A673 (cell line): ENCODE data around the gene AKAP17A. TPM values are rescaled to one million over a fixed set of nuclear protein-coding genes. Genes with fewer than 3 reads are reported as not detected.
A peak's percentile ranks its signal among the peaks of the same experiment; 100 is the strongest.

Experiments used
- BruUV-seq: library from RNA; stranded (reverse); fragments of 400-500 nt; replicated peaks from 2 replicates; lab custom pipeline; 2021; lab: Mats Ljungman, UMichigan
- CTCF ChIA-PET: fragments of 300-600 bp; sonication (Branson Sonifier 250); formaldehyde crosslinking; loops from one replicate; lab custom pipeline; 2022; ENCODE audit warnings: antibody characterized with exemption; lab: Charles Lee
- POLR2A ChIA-PET: fragments of 300-600 bp; sonication (Branson Sonifier 250); formaldehyde crosslinking; loops from one replicate; lab custom pipeline; 2022; ENCODE audit warnings: antibody characterized with exemption; ENCODE audit not compliant: low non-redundant PET; lab: Charles Lee
- DNase-seq: peaks from one replicate; pipeline ENCODE4 v3.0.0-alpha.2; 2015; ENCODE audit warnings: low spot score
- H3K27ac ChIP-seq: fragments of 200-600 bp; sonication (generic); 2 replicates; pipeline ENCODE4 v1.5.1; 2016; ENCODE audit warnings: mixed run types, low read depth, mild to moderate bottlenecking, mixed read lengths, antibody characterized with exemption, low read length; ENCODE audit not compliant: poor library complexity, severe bottlenecking
- H3K27me3 ChIP-seq: fragments of 200-600 bp; sonication (generic); replicated peaks from 2 replicates; pipeline ENCODE4 v1.6.1; 2017; ENCODE audit warnings: mixed run types, low read depth, mild to moderate bottlenecking, mixed read lengths, antibody characterized with exemption, low read length; ENCODE audit not compliant: insufficient read depth, poor library complexity
- H3K36me3 ChIP-seq: fragments of 200-600 bp; sonication (generic); 2 replicates; pipeline ENCODE4 v1.6.1; 2016; ENCODE audit warnings: mixed run types, mild to moderate bottlenecking, mixed read lengths, antibody characterized with exemption, low read length; ENCODE audit not compliant: insufficient read depth, poor library complexity, severe bottlenecking
- H3K4me1 ChIP-seq: fragments of 200-600 bp; sonication (generic); 2 replicates; pipeline ENCODE4 v1.6.1; 2017; ENCODE audit warnings: mixed run types, mild to moderate bottlenecking, mixed read lengths, antibody characterized with exemption, low read length; ENCODE audit not compliant: insufficient read depth, poor library complexity, severe bottlenecking
- H3K4me3 ChIP-seq: fragments of 200-600 bp; sonication (generic); 2 replicates; pipeline ENCODE4 v1.5.1; 2016; ENCODE audit warnings: low read depth, mixed run types, mild to moderate bottlenecking, mixed read lengths, low read length; ENCODE audit not compliant: poor library complexity, severe bottlenecking
- H3K9me3 ChIP-seq: fragments of 200-600 bp; sonication (generic); 2 replicates; pipeline ENCODE4 v1.6.1; 2016; ENCODE audit warnings: mixed run types, low read depth, mild to moderate bottlenecking, mixed read lengths, antibody characterized with exemption, low read length; ENCODE audit not compliant: poor library complexity, severe bottlenecking
- EZH2 ChIP-seq: fragments of 200-600 bp; sonication (generic); IDR thresholded peaks from 2 replicates; pipeline ENCODE4 v1.6.1; 2017; ENCODE audit warnings: borderline replicate concordance, low read depth, mild to moderate bottlenecking, mixed read lengths, antibody characterized with exemption, low read length; ENCODE audit not compliant: poor library complexity, severe bottlenecking
- intact Hi-C: fragments of 100-400 bp; cut with micrococcal nuclease; formaldehyde crosslinking; loops from one replicate; pipeline ENCODE4 v1.10.0; 2022; ENCODE audit not compliant: unreplicated experiment
- total RNA-seq: library from RNA; stranded (reverse); gene quantifications from 2 replicates; pipeline ENCODE4 v1.2.3, GENCODE V29; 2021
- TF ChIP-seq, protein P1 (sequence below): fragments of 300-800, 200-600 bp; sonication (generic); conservative IDR thresholded peaks from 2 replicates; pipeline ENCODE4 v1.5.1; 2017; ENCODE audit warnings: low read depth, mild to moderate bottlenecking, antibody characterized with exemption, low read length, moderate library complexity, mixed read lengths

Gene AKAP17A
- total RNA-seq, 1 experiment from 2014 or later = 39.7 TPM

DNA sequence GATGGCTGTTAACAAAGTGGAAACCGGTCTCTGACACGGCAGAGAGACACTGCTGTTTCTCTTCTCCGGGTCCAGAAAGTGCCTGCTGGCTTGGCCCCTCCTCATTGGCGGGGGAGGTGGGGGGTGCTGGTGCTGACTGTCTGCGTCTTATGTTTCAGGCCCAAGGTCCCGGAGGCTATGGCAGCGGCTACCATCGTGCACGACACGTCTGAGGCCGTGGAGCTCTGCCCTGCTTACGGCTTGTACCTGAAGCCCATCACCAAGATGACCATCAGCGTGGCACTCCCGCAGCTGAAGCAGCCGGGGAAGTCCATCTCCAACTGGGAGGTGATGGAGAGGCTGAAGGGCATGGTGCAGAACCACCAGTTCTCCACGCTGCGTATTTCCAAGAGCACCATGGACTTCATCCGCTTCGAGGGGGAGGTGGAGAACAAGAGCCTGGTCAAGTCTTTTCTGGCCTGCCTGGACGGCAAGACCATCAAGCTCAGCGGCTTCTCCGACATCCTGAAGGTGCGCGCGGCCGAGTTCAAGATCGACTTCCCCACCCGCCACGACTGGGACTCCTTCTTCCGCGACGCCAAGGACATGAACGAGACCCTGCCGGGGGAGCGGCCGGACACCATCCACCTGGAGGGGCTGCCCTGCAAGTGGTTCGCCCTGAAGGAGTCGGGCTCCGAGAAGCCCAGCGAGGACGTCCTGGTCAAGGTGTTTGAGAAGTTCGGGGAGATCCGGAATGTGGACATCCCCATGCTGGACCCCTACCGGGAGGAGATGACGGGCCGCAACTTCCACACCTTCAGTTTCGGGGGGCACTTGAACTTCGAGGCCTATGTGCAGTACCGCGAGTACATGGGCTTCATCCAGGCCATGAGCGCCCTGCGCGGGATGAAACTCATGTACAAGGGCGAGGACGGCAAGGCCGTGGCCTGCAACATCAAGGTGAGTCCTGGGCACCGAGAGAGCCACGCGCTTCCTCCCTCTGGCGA lies 2.2 kb downstream of the AKAP17A start:
- intact Hi-C loops = no loop called here
- POLR2A ChIA-PET = no interaction called here
- Histone ChIP-seq H3K4me3 (peak overlapping the region; percentile 97), H3K27me3 (no peaks in the 10 kb centered on the region), H3K36me3 (peaks cover 48% of the 10 kb centered on the region), H3K27ac (peak overlapping the region; percentile 92), H3K9me3 (no peaks in the 10 kb centered on the region), H3K4me1 (no peaks in the 10 kb centered on the region)
- TF ChIP-seq, protein P1, sequence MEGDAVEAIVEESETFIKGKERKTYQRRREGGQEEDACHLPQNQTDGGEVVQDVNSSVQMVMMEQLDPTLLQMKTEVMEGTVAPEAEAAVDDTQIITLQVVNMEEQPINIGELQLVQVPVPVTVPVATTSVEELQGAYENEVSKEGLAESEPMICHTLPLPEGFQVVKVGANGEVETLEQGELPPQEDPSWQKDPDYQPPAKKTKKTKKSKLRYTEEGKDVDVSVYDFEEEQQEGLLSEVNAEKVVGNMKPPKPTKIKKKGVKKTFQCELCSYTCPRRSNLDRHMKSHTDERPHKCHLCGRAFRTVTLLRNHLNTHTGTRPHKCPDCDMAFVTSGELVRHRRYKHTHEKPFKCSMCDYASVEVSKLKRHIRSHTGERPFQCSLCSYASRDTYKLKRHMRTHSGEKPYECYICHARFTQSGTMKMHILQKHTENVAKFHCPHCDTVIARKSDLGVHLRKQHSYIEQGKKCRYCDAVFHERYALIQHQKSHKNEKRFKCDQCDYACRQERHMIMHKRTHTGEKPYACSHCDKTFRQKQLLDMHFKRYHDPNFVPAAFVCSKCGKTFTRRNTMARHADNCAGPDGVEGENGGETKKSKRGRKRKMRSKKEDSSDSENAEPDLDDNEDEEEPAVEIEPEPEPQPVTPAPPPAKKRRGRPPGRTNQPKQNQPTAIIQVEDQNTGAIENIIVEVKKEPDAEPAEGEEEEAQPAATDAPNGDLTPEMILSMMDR = no peak
- TF ChIP-seq EZH2 = no peak
- CTCF ChIA-PET = no interaction called here
- TSS peak; percentile 17 for BruUV-seq
- no peak for DNase-seq

DNA sequence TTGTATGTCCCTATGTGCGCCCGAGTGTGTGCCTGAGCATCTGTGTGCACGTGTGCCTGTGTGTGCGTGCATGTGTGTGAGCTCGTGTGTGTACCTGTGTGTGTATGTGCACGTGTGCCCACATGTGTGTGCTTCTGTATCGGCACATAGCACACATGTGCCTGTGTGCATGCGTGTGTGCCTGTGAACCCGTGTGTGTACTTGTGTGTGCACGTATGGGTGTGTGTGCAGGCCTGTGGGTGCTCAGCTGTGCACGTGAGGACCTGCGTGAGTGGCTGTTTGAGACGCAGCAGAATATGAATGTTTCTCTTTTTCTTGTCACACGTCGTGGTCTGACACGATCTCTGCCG lies 4.3 kb downstream of the AKAP17A start:
- BruUV-seq = no TSS peak
- intact Hi-C loops = no loop called here
- DNase-seq = no peak
- POLR2A ChIA-PET = no interaction called here
- H3K4me1 ChIP-seq = no peaks in the 10 kb centered on the region
- H3K27ac ChIP-seq = no peak overlapping the region
- no peak overlapping the region for H3K4me3 ChIP-seq
- H3K27me3 ChIP-seq = no peaks in the 10 kb centered on the region
- peaks cover 68% of the 10 kb centered on the region for H3K36me3 ChIP-seq
- CTCF ChIA-PET = no interaction called here
- TF ChIP-seq, protein P1 = no peak
- no peak for TF ChIP-seq EZH2
- no peaks in the 10 kb centered on the region for H3K9me3 ChIP-seq

DNA sequence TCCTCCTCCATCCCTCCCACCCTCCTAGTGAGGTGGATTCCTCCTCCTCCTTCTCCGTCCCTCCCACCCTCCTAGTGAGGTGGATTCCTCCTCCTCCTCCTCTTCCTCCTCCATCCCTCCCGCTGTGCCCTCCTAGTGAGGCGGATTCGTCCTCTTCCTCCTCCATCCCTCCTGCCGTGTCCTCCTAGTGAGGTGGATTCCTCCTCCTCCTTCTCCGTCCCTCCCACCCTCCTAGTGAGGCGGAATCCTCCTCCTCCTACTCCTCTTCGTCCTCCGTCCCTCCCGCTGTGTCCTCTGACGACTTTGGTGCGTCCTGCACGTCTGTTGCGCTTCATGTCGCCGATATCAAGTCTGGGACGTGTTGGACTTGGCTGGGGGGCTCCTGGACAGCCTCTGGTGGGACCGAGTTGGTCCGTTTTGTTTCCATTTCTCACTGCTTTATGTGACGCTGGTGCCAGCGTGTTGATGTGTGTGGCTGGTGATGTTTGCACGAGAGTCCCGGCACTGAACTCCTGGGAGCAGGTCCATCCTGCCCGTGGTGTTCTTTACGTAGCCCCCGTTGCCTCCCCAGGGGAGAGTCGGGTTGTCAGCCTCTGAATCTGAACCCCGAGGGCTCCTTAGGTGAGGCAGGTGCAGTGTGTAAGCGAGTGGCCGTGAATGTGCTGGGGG lies 5.4 kb downstream of the AKAP17A start:
- CTCF ChIA-PET = no interaction called here
- Histone ChIP-seq H3K4me3 (no peak overlapping the region), H3K27ac (no peak overlapping the region), H3K9me3 (no peaks in the 10 kb centered on the region), H3K27me3 (no peaks in the 10 kb centered on the region), H3K36me3 (peaks cover 79% of the 10 kb centered on the region), H3K4me1 (no peaks in the 10 kb centered on the region)
- POLR2A ChIA-PET = no interaction called here
- no TSS peak for BruUV-seq
- TF ChIP-seq EZH2 = no peak
- TF ChIP-seq, protein P1 = no peak
- no peak for DNase-seq
- intact Hi-C loops = no loop called here
